BLaER1 treated with 17β-estradiol and CSF1 and Interleukin-3, amounts not matched to agents 10 nM and 100 nM (cell line): ENCODE results near the gene ANKRD11.

Experiments used
- H3K27ac ChIP-seq, 11 experiments: shearing (Covaris generic); formaldehyde crosslinking; 2 replicates each; pipeline ENCODE4 v1.8.1; 2022
- H3K27me3 ChIP-seq, 11 experiments: shearing (Covaris generic); formaldehyde crosslinking; 2 replicates each; pipeline ENCODE4 v1.8.1; 2022
- H3K36me3 ChIP-seq, 11 experiments: shearing (Covaris generic); formaldehyde crosslinking; 2 replicates each; pipeline ENCODE4 v1.8.1; 2022
- H3K4me1 ChIP-seq, 10 experiments: shearing (Covaris generic); formaldehyde crosslinking; 2 replicates each; pipeline ENCODE4 v1.8.1; 2022
- H3K4me2 ChIP-seq, 11 experiments: shearing (Covaris generic); formaldehyde crosslinking; 2 replicates each; pipeline ENCODE4 v1.8.1; 2022
- H3K4me3 ChIP-seq, 10 experiments: shearing (Covaris generic); formaldehyde crosslinking; 2 replicates each; pipeline ENCODE4 v1.8.1; 2022
- H3K9ac ChIP-seq, 11 experiments: shearing (Covaris generic); formaldehyde crosslinking; 2 replicates each; pipeline ENCODE4 v1.8.1; 2022
- H3K9me3 ChIP-seq, 11 experiments: shearing (Covaris generic); formaldehyde crosslinking; replicated peaks in 1 of 11; 2 replicates each; pipeline ENCODE4 v1.8.1; 2022
- H4K20me1 ChIP-seq, 11 experiments: shearing (Covaris generic); formaldehyde crosslinking; 2 replicates each; pipeline ENCODE4 v1.8.1; 2022
- Cebpa-rat ChIP-seq, 11 experiments: shearing (Covaris generic); IDR thresholded peaks; 2 replicates each; pipeline ENCODE4 v1.8.1; 2022

ANKRD11 gene

GRCh38 chr16:89360760-89361435 lies 129.5 kb downstream of the ANKRD11 start:
- no peak for TF ChIP-seq Cebpa-rat (IDR thresholded peaks at IDR 0.05)
- H4K20me1 ChIP-seq: peaks cover 98 to 100% (median 100%) of the 10 kb centered on the region in 11 experiments
- peak overlapping the region in 6 of 11 experiments; percentile 29 to 56 (median 38); a peak in 13 of 22 replicates for H3K27ac ChIP-seq
- no peaks in the 10 kb centered on the region for H3K27me3 ChIP-seq
- H3K4me1 ChIP-seq: peaks cover 98 to 100% (median 99%) of the 10 kb centered on the region in 10 experiments
- H3K9ac ChIP-seq: peak overlapping the region; percentile 4 to 62 (median 46); a peak in 14 of 22 replicates
- H3K4me3 ChIP-seq: peak overlapping the region in 6 of 10 experiments; percentile 2 to 35 (median 23); a peak in 5 of 20 replicates
- peaks cover 6 to 29% (median 19%) of the 10 kb centered on the region in 11 experiments; a peak in 15 of 22 replicates for H3K36me3 ChIP-seq
- H3K9me3 ChIP-seq: no peaks in the 10 kb centered on the region
- peak overlapping the region; percentile 80 to 95 (median 91) for H3K4me2 ChIP-seq

- H3K4me1 ChIP-seq: peaks cover 98 to 100% (median 100%) of the 10 kb centered on the region in 10 experiments
- TF ChIP-seq Cebpa-rat (IDR thresholded peaks at IDR 0.05): no peak
- H3K9ac ChIP-seq: peak overlapping the region in 10 of 11 experiments; percentile 2 to 62 (median 36); a peak in 15 of 22 replicates
- H4K20me1 ChIP-seq: peaks cover 98 to 100% (median 100%) of the 10 kb centered on the region in 11 experiments
- H3K4me2 ChIP-seq: peak overlapping the region; percentile 80 to 95 (median 91)
- no peaks in the 10 kb centered on the region for H3K9me3 ChIP-seq
- H3K27ac ChIP-seq: peak overlapping the region in 9 of 11 experiments; percentile 28 to 66 (median 50); a peak in 15 of 22 replicates
- peak overlapping the region in 6 of 10 experiments; percentile 3 to 29 (median 16); a peak in 7 of 20 replicates for H3K4me3 ChIP-seq
- no peaks in the 10 kb centered on the region for H3K27me3 ChIP-seq
- peaks cover 5 to 25% (median 19%) of the 10 kb centered on the region in 11 experiments; a peak in 15 of 22 replicates for H3K36me3 ChIP-seq
Observed at GRCh38 chr16:89359264-89360147, 130.9 kb downstream of the ANKRD11 start.

GRCh38 chr16:89358030-89359005 lies 132.0 kb downstream of the ANKRD11 start:
- peaks cover 5 to 25% (median 20%) of the 10 kb centered on the region in 11 experiments; a peak in 15 of 22 replicates for H3K36me3 ChIP-seq
- H3K4me2 ChIP-seq: peak overlapping the region; percentile 80 to 95 (median 91)
- no peak for TF ChIP-seq Cebpa-rat (IDR thresholded peaks at IDR 0.05)
- peaks cover 98 to 100% (median 100%) of the 10 kb centered on the region in 11 experiments for H4K20me1 ChIP-seq
- peak overlapping the region in 9 of 11 experiments; percentile 25 to 62 (median 41); a peak in 13 of 22 replicates for H3K9ac ChIP-seq
- no peaks in the 10 kb centered on the region for H3K27me3 ChIP-seq
- H3K4me1 ChIP-seq: peaks cover 98 to 100% (median 100%) of the 10 kb centered on the region in 10 experiments
- peak overlapping the region in 3 of 10 experiments; percentile 7 to 10 (median 10); a peak in 4 of 20 replicates for H3K4me3 ChIP-seq
- no peaks in the 10 kb centered on the region for H3K9me3 ChIP-seq
- H3K27ac ChIP-seq: peak overlapping the region in 9 of 11 experiments; percentile 31 to 66 (median 50); a peak in 17 of 22 replicates

- H3K4me2 ChIP-seq: peak overlapping the region; percentile 80 to 95 (median 91)
- H3K4me3 ChIP-seq: peak overlapping the region in 1 of 10 experiments; percentile 7; a peak in 1 of 20 replicates
- peak overlapping the region in 8 of 11 experiments; percentile 33 to 62 (median 40); a peak in 13 of 22 replicates for H3K9ac ChIP-seq
- peaks cover 100% of the 10 kb centered on the region in 10 experiments for H3K4me1 ChIP-seq
- H3K9me3 ChIP-seq: no peaks in the 10 kb centered on the region
- peaks cover 100% of the 10 kb centered on the region in 11 experiments for H4K20me1 ChIP-seq
- peaks cover 6 to 32% (median 26%) of the 10 kb centered on the region in 11 experiments; a peak in 18 of 22 replicates for H3K36me3 ChIP-seq
- no peaks in the 10 kb centered on the region for H3K27me3 ChIP-seq
- H3K27ac ChIP-seq: peak overlapping the region in 10 of 11 experiments; percentile 31 to 66 (median 50); a peak in 19 of 22 replicates
- TF ChIP-seq Cebpa-rat (IDR thresholded peaks at IDR 0.05): no peak
Observed at GRCh38 chr16:89357055-89357816, 133.1 kb downstream of the ANKRD11 start.

- TF ChIP-seq Cebpa-rat (IDR thresholded peaks at IDR 0.05): no peak
- Histone ChIP-seq H3K4me3 (0 out of 20 replicates have a peak overlapping the region, but pooled peaks of 2 of the 10 experiments have one; percentile 1 to 45), H3K4me1 (peaks cover 100% of the 10 kb centered on the region in 10 experiments), H3K36me3 (peaks cover 12 to 43% (median 38%) of the 10 kb centered on the region in 11 experiments; a peak in 20 of 22 replicates), H3K27me3 (no peaks in the 10 kb centered on the region), H3K9me3 (no peaks in the 10 kb centered on the region), H3K4me2 (peak overlapping the region; percentile 80 to 95 (median 91)), H3K9ac (peak overlapping the region; percentile 19 to 71 (median 50); a peak in 16 of 22 replicates), H3K27ac (peak overlapping the region in 10 of 11 experiments; percentile 5 to 63 (median 33); a peak in 11 of 22 replicates), H4K20me1 (peaks cover 100% of the 10 kb centered on the region in 11 experiments)
Observed at GRCh38 chr16:89355686-89356085, 134.7 kb downstream of the ANKRD11 start.

GRCh38 chr16:89355007-89355406 lies 135.4 kb downstream of the ANKRD11 start:
- Histone ChIP-seq H3K27me3 (no peaks in the 10 kb centered on the region), H3K9ac (peak overlapping the region; percentile 19 to 71 (median 50); a peak in 19 of 22 replicates), H3K4me3 (peak overlapping the region in 5 of 10 experiments; percentile 1 to 45 (median 19); a peak in 5 of 20 replicates), H4K20me1 (peaks cover 100% of the 10 kb centered on the region in 11 experiments), H3K9me3 (no peaks in the 10 kb centered on the region), H3K4me1 (peaks cover 100% of the 10 kb centered on the region in 10 experiments), H3K36me3 (peaks cover 9 to 40% (median 36%) of the 10 kb centered on the region in 11 experiments; a peak in 20 of 22 replicates), H3K4me2 (peak overlapping the region; percentile 80 to 95 (median 91)), H3K27ac (peak overlapping the region in 10 of 11 experiments; percentile 5 to 63 (median 33); a peak in 15 of 22 replicates)
- no peak for TF ChIP-seq Cebpa-rat (IDR thresholded peaks at IDR 0.05)
